Cardiac fibroblast (primary cell): ENCODE data around the gene PARD6B.
A peak's percentile ranks its signal among the peaks of the same experiment; 100 is the strongest.
"Not testable (repeated sequence)": the region's sequence is repeated elsewhere in the genome, so short reads cannot be mapped to it uniquely, and the experiment has no call there.

ENCODE experiments used
- DNase-seq, 2 donors: peaks; one replicate each; pipeline versions ENCODE4 v3.0.0 to v3.0.0-alpha.2; 2010; ENCODE audit warnings: low read depth in 2 of 2
- H3K4me3 ChIP-seq, 2 donors: replicated peaks in 1 of 2; 1 replicate in 1 of 2; 2 replicates in 1 of 2; pipeline ENCODE4 v1.5.1; 2011; ENCODE audit warnings: low read depth in 2 of 2, low read length in 2 of 2, mild to moderate bottlenecking in 2 of 2, moderate library complexity in 1 of 2
- CTCF ChIP-seq: IDR thresholded peaks from one replicate; pipeline ENCODE4 v1.5.1; 2011; ENCODE audit warnings: low read depth, mild to moderate bottlenecking, low read length, inconsistent platforms

PARD6B gene

DNA sequence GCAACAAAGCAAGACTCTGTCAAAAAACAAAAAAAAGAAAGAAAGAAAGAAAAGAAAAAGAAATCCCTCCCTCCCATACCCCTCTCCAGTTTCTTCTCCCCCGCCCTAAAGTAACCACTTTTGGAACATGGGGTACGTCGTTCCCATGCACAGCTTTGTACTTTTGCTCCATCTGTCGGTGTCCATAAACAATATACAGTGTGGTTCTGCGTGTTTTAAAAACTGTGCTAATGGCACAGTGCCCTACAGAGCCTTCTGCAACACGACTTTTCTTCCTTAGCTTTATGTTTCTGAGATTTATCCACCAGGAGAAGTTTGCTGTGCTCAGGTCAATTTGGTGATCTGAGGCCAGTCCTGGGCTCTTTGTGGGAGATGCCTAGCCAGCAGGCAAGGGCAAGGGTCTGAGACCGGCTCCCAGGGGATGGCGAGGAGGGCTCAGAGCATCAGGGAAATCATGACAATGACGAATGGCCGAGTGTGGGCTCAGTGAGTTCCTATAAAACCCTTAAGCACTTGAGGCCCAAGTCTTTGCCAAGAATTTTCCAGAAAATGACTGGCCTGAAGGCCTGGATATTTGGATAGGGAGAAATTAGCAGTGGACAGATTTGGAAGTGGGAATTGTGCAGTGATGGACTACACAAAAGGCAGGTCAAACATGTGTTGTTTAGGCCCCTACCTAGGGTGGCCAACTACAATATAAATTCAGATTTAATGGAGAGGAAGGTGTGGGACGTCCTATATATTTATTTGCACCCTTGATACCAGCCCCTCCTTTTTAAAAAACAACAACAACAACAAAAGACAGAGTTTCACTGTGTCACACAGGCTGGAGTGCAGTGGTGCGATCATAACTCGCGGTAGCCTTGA is 61.6 kb downstream of the PARD6B start:
- H3K4me3 ChIP-seq: no peak overlapping the region
- no peak for TF ChIP-seq CTCF

DNA sequence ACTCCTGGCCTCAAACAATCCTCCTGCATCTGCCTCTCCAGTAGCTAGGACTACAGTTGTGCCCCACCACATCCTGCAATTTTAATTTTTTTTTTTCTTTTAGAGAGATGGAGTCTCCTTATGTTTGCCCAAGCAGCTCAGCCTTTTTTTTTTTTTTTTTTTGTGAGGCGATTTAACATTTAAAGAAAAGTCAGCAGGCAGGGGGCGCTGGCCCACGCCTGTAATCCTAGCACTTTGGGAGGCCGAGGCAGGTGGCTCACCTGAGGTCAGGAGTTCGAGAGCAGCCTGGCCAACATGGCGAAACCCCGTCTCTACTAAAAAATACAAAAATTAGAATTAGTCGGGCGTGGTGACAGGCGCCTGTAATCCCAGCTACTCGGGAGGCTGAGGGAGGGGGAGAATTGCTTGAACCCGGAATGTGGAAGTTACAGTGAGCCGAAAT is 62.2 kb downstream of the PARD6B start:
- H3K4me3 ChIP-seq: not testable (repeated sequence)
- TF ChIP-seq CTCF: peak; percentile 43
- DNase-seq: peak; percentile 41 to 50

More for the DNA sequence above, 61.6 kb downstream of the PARD6B start:
- DNase-seq: no peak

DNA sequence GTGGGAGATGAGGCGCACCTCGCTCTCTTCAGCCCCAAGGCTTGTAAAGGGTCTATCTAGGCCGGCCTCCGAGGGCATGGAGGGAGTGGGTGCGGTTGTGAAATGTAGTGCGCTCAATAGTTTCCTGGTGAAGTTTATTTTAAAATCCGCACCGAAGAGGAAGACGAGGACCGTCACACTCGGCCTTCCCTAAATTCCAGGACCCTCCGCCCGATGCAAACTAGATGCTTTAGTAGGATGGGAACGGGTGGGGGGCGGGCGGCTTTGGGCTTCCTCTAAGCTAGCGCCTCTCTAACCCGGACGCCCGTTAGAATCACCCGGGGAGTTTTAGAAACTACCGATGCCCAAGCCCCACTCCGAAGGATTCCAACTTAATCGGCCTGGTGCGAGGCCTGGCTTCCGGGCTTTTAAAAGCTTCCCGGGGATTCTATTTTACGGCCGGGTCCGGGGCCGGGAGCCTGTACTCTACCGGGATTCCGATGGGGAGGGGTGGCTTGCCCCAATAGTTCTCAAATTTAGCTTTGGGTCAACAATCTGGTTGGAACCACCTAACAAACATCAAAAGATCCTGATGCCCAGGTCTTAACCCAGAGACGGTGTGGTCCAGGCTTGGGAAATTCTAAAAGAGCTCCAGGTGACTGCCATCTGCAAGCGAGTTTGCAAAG is 62.9 kb downstream of the PARD6B start:
- TF ChIP-seq CTCF: no peak
- H3K4me3 ChIP-seq: peak overlapping the region; percentile 15 to 33
- DNase-seq: no peak

DNA sequence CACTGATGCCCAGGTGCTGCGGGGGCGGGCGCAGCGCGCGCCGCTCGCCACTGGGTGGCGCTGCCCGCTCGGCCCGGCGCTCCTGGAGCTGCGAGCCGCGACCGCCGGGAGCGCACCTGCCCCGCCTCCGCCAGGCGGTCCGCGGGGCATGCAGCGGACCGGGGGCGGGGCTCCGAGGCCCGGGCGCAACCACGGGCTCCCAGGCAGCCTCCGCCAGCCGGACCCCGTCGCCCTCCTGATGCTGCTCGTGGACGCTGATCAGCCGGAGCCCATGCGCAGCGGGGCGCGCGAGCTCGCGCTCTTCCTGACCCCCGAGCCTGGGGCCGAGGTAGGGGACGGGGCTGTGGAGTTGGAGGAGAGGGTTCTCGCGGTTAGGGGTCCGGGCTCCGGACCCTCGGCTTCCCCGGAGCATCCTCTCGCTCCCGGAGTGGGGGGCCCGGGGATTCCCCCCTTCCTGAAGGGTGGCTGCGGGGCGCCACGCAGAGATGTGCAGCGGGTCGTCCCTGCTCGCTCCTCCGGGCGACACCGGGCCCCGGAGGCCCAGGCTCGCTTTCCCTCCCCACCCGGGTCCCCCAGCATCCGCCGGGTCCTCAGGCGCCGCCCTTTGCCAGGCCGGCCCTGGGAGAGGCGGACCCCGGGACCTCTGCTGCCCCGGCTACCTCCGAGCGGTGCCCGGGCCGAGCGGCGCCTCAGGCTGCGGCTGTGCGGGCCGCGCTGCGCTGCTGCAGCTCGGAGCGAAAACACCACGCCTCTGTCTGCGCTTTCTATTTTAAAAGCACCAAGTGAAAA is 63.7 kb downstream of the PARD6B start, which contains the start of gene BCAS4:
TSS of gene BCAS4 (plus strand) at position 216 of the 789 bp plus-strand sequence. CDS start at position 239, 23 bp downstream.
- peak; percentile 50 for TF ChIP-seq CTCF
- peak within 1 kb of the TSS; percentile 79 to 82 for H3K4me3 ChIP-seq
- DNase-seq: peak; percentile 70 to 83

DNA sequence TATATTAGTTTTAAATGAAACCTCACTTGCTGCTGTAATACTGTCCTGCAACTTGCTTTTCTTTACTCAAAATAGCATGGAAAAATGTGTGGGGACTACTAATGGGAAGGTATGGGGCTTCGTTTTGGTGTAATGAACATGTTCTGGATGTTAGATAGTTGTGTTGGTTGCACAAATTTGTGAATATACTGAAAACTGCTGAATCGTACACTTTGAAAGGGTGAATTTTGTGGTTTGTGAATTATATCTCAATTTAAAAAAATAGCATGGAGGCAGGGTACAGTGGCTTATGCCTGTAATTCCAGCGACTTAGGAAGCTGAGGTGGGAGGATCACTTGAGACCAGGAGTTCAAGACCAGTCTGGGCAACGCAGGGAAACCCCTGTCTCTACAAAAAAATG is 65.8 kb downstream of the PARD6B start:
- no peak overlapping the region for H3K4me3 ChIP-seq
- no peak for TF ChIP-seq CTCF
- DNase-seq: no peak

DNA sequence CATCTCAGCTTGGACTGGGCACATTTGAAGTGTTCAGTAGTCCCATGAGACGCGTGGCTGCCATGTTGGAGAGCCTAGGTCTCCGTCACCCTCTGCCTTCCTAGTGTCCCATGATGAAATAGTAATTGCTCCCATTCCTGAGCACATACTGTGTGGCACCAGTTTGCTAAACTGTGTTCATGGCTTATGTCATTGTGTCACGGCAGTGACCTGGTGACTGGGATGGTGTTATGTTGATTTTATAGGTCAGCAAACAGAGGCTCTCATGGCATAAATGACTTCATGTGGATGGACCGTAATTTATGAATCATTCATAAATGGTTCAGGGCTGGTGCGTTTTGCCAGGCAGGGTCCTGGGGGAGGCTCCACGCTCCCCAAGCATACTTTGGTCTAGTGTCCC is 67.3 kb downstream of the PARD6B start:
- H3K4me3 ChIP-seq: no peak overlapping the region
- no peak for TF ChIP-seq CTCF
- peak in 1 of 2 donors; percentile 43 for DNase-seq
